ENCODE measurements around the gene VSIR.

The VSIR gene

GRCh38 chr10:71720288-71720687 is 53.0 kb downstream of the VSIR start:
- H3K27me3 ChIP-seq (ENCODE audit: low read depth, low read length) = no peaks in the 10 kb centered on the region
- H3K36me3 ChIP-seq (ENCODE audit: control insufficient read depth in 1 of 2, insufficient read depth in 2 of 2, low read length in 2 of 2) = no peaks in the 10 kb centered on the region
- no peaks in the 10 kb centered on the region for H3K9me3 ChIP-seq (ENCODE audit: control insufficient read depth in 1 of 2, low read length in 2 of 2)
- no peak overlapping the region for H3K4me3 ChIP-seq (ENCODE audit: low read depth in 1 of 2, low read length in 2 of 2)
- H3K4me1 ChIP-seq (ENCODE audit: control insufficient read depth in 1 of 2, insufficient read depth in 2 of 2, low read length in 2 of 2) = peaks cover 0 to 36% of the 10 kb centered on the region in 2 donors
- H3K27ac ChIP-seq (ENCODE audit: low read length) = no peak overlapping the region

GRCh38 chr10:71719464-71720201 is 53.7 kb downstream of the VSIR start, which contains the start of gene C10orf105:
Gene C10orf105 (minus strand): TSS chr10:71719778. CDS start chr10:71716337, 3,441 bp downstream.
- Histone ChIP-seq H3K27me3 (ENCODE audit: low read depth, low read length) (no peaks in the 10 kb centered on the region), H3K27ac (ENCODE audit: low read length) (no peak within 1 kb of the TSS), H3K9me3 (ENCODE audit: control insufficient read depth in 1 of 2, low read length in 2 of 2) (no peaks in the 10 kb centered on the region), H3K4me1 (ENCODE audit: control insufficient read depth in 1 of 2, insufficient read depth in 2 of 2, low read length in 2 of 2) (peaks cover 3 to 43% of the 10 kb centered on the region in 2 donors), H3K4me3 (ENCODE audit: low read depth in 1 of 2, low read length in 2 of 2) (no peak within 1 kb of the TSS), H3K36me3 (ENCODE audit: control insufficient read depth in 1 of 2, insufficient read depth in 2 of 2, low read length in 2 of 2) (no peaks in the 10 kb centered on the region)

- H3K4me1 ChIP-seq (ENCODE audit: control insufficient read depth in 1 of 2, insufficient read depth in 2 of 2, low read length in 2 of 2) = peaks cover 9 to 49% of the 10 kb centered on the region in 2 donors
- H3K27ac ChIP-seq (ENCODE audit: low read length) = no peak overlapping the region
- H3K9me3 ChIP-seq (ENCODE audit: control insufficient read depth in 1 of 2, low read length in 2 of 2) = no peaks in the 10 kb centered on the region
- no peaks in the 10 kb centered on the region for H3K36me3 ChIP-seq (ENCODE audit: control insufficient read depth in 1 of 2, insufficient read depth in 2 of 2, low read length in 2 of 2)
- H3K27me3 ChIP-seq (ENCODE audit: low read depth, low read length) = no peaks in the 10 kb centered on the region
- H3K4me3 ChIP-seq (ENCODE audit: low read depth in 1 of 2, low read length in 2 of 2) = no peak overlapping the region
Measured at GRCh38 chr10:71719042-71719441, 54.3 kb downstream of the VSIR start.

GRCh38 chr10:71718165-71718698 is 55.1 kb downstream of the VSIR start:
- no peaks in the 10 kb centered on the region for H3K9me3 ChIP-seq (ENCODE audit: control insufficient read depth in 1 of 2, low read length in 2 of 2)
- no peak overlapping the region for H3K4me3 ChIP-seq (ENCODE audit: low read depth in 1 of 2, low read length in 2 of 2)
- H3K27ac ChIP-seq (ENCODE audit: low read length) = no peak overlapping the region
- H3K4me1 ChIP-seq (ENCODE audit: control insufficient read depth in 1 of 2, insufficient read depth in 2 of 2, low read length in 2 of 2) = peaks cover 17 to 57% of the 10 kb centered on the region in 2 donors
- H3K36me3 ChIP-seq (ENCODE audit: control insufficient read depth in 1 of 2, insufficient read depth in 2 of 2, low read length in 2 of 2) = no peaks in the 10 kb centered on the region
- no peaks in the 10 kb centered on the region for H3K27me3 ChIP-seq (ENCODE audit: low read depth, low read length)

- Histone ChIP-seq H3K36me3 (ENCODE audit: control insufficient read depth in 1 of 2, insufficient read depth in 2 of 2, low read length in 2 of 2) (no peaks in the 10 kb centered on the region), H3K4me1 (ENCODE audit: control insufficient read depth in 1 of 2, insufficient read depth in 2 of 2, low read length in 2 of 2) (peaks cover 24 to 63% of the 10 kb centered on the region in 2 donors), H3K27ac (ENCODE audit: low read length) (no peak overlapping the region), H3K9me3 (ENCODE audit: control insufficient read depth in 1 of 2, low read length in 2 of 2) (no peaks in the 10 kb centered on the region), H3K4me3 (ENCODE audit: low read depth in 1 of 2, low read length in 2 of 2) (no peak overlapping the region), H3K27me3 (ENCODE audit: low read depth, low read length) (no peaks in the 10 kb centered on the region)
Measured at GRCh38 chr10:71717551-71717951, 55.8 kb downstream of the VSIR start.

- Histone ChIP-seq H3K27ac (ENCODE audit: low read length) (no peak overlapping the region), H3K27me3 (ENCODE audit: low read depth, low read length) (no peaks in the 10 kb centered on the region), H3K4me1 (ENCODE audit: control insufficient read depth in 1 of 2, insufficient read depth in 2 of 2, low read length in 2 of 2) (peaks cover 24 to 64% of the 10 kb centered on the region in 2 donors), H3K4me3 (ENCODE audit: low read depth in 1 of 2, low read length in 2 of 2) (no peak overlapping the region), H3K36me3 (ENCODE audit: control insufficient read depth in 1 of 2, insufficient read depth in 2 of 2, low read length in 2 of 2) (no peaks in the 10 kb centered on the region), H3K9me3 (ENCODE audit: control insufficient read depth in 1 of 2, low read length in 2 of 2) (no peaks in the 10 kb centered on the region)
Measured at GRCh38 chr10:71717056-71717455, 56.3 kb downstream of the VSIR start.

GRCh38 chr10:71716426-71716825 is 56.9 kb downstream of the VSIR start:
- no peaks in the 10 kb centered on the region for H3K27me3 ChIP-seq (ENCODE audit: low read depth, low read length)
- H3K9me3 ChIP-seq (ENCODE audit: control insufficient read depth in 1 of 2, low read length in 2 of 2) = no peaks in the 10 kb centered on the region
- H3K36me3 ChIP-seq (ENCODE audit: control insufficient read depth in 1 of 2, insufficient read depth in 2 of 2, low read length in 2 of 2) = no peaks in the 10 kb centered on the region
- no peak overlapping the region for H3K27ac ChIP-seq (ENCODE audit: low read length)
- H3K4me3 ChIP-seq (ENCODE audit: low read depth in 1 of 2, low read length in 2 of 2) = no peak overlapping the region
- H3K4me1 ChIP-seq (ENCODE audit: control insufficient read depth in 1 of 2, insufficient read depth in 2 of 2, low read length in 2 of 2) = peaks cover 24 to 64% of the 10 kb centered on the region in 2 donors

GRCh38 chr10:71715860-71716259 is 57.5 kb downstream of the VSIR start:
- Histone ChIP-seq H3K27me3 (ENCODE audit: low read depth, low read length) (no peaks in the 10 kb centered on the region), H3K4me3 (ENCODE audit: low read depth in 1 of 2, low read length in 2 of 2) (no peak overlapping the region), H3K27ac (ENCODE audit: low read length) (no peak overlapping the region), H3K36me3 (ENCODE audit: control insufficient read depth in 1 of 2, insufficient read depth in 2 of 2, low read length in 2 of 2) (no peaks in the 10 kb centered on the region), H3K4me1 (ENCODE audit: control insufficient read depth in 1 of 2, insufficient read depth in 2 of 2, low read length in 2 of 2) (peaks cover 24 to 64% of the 10 kb centered on the region in 2 donors), H3K9me3 (ENCODE audit: control insufficient read depth in 1 of 2, low read length in 2 of 2) (no peaks in the 10 kb centered on the region)

GRCh38 chr10:71715026-71715425 is 58.3 kb downstream of the VSIR start:
- no peaks in the 10 kb centered on the region for H3K27me3 ChIP-seq (ENCODE audit: low read depth, low read length)
- no peaks in the 10 kb centered on the region for H3K36me3 ChIP-seq (ENCODE audit: control insufficient read depth in 1 of 2, insufficient read depth in 2 of 2, low read length in 2 of 2)
- H3K4me3 ChIP-seq (ENCODE audit: low read depth in 1 of 2, low read length in 2 of 2) = no peak overlapping the region
- H3K27ac ChIP-seq (ENCODE audit: low read length) = peak overlapping the region; percentile 89
- peaks cover 24 to 64% of the 10 kb centered on the region in 2 donors for H3K4me1 ChIP-seq (ENCODE audit: control insufficient read depth in 1 of 2, insufficient read depth in 2 of 2, low read length in 2 of 2)
- no peaks in the 10 kb centered on the region for H3K9me3 ChIP-seq (ENCODE audit: control insufficient read depth in 1 of 2, low read length in 2 of 2)

GRCh38 chr10:71714592-71714991 is 58.7 kb downstream of the VSIR start:
- H3K27me3 ChIP-seq (ENCODE audit: low read depth, low read length) = no peaks in the 10 kb centered on the region
- no peaks in the 10 kb centered on the region for H3K36me3 ChIP-seq (ENCODE audit: control insufficient read depth in 1 of 2, insufficient read depth in 2 of 2, low read length in 2 of 2)
- peak overlapping the region; percentile 89 for H3K27ac ChIP-seq (ENCODE audit: low read length)
- H3K9me3 ChIP-seq (ENCODE audit: control insufficient read depth in 1 of 2, low read length in 2 of 2) = no peaks in the 10 kb centered on the region
- peaks cover 24 to 64% of the 10 kb centered on the region in 2 donors for H3K4me1 ChIP-seq (ENCODE audit: control insufficient read depth in 1 of 2, insufficient read depth in 2 of 2, low read length in 2 of 2)
- H3K4me3 ChIP-seq (ENCODE audit: low read depth in 1 of 2, low read length in 2 of 2) = peak overlapping the region in 1 of 2 donors; percentile 36

- Histone ChIP-seq H3K9me3 (ENCODE audit: control insufficient read depth in 1 of 2, low read length in 2 of 2) (no peaks in the 10 kb centered on the region), H3K4me1 (ENCODE audit: control insufficient read depth in 1 of 2, insufficient read depth in 2 of 2, low read length in 2 of 2) (peaks cover 24 to 58% of the 10 kb centered on the region in 2 donors), H3K27me3 (ENCODE audit: low read depth, low read length) (no peaks in the 10 kb centered on the region), H3K27ac (ENCODE audit: low read length) (peak overlapping the region; percentile 89), H3K36me3 (ENCODE audit: control insufficient read depth in 1 of 2, insufficient read depth in 2 of 2, low read length in 2 of 2) (no peaks in the 10 kb centered on the region), H3K4me3 (ENCODE audit: low read depth in 1 of 2, low read length in 2 of 2) (peak overlapping the region in 1 of 2 donors; percentile 36)
Measured at GRCh38 chr10:71714031-71714410, 59.3 kb downstream of the VSIR start.
